Myometrial cell (primary cell): ENCODE data around the gene IGFBPL1. TPM values are rescaled to one million over a fixed set of nuclear protein-coding genes. Genes with fewer than 3 reads are reported as not detected.

Source experiments
- total RNA-seq: library from RNA; depleted of rRNA; stranded (reverse); fragments of >200 nt; gene quantifications from 2 replicates; pipeline ENCODE4 v1.2.3, GENCODE V29; 2015

IGFBPL1 gene, protein sequence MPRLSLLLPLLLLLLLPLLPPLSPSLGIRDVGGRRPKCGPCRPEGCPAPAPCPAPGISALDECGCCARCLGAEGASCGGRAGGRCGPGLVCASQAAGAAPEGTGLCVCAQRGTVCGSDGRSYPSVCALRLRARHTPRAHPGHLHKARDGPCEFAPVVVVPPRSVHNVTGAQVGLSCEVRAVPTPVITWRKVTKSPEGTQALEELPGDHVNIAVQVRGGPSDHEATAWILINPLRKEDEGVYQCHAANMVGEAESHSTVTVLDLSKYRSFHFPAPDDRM
- not detected in 2 replicates for total RNA-seq

DNA sequence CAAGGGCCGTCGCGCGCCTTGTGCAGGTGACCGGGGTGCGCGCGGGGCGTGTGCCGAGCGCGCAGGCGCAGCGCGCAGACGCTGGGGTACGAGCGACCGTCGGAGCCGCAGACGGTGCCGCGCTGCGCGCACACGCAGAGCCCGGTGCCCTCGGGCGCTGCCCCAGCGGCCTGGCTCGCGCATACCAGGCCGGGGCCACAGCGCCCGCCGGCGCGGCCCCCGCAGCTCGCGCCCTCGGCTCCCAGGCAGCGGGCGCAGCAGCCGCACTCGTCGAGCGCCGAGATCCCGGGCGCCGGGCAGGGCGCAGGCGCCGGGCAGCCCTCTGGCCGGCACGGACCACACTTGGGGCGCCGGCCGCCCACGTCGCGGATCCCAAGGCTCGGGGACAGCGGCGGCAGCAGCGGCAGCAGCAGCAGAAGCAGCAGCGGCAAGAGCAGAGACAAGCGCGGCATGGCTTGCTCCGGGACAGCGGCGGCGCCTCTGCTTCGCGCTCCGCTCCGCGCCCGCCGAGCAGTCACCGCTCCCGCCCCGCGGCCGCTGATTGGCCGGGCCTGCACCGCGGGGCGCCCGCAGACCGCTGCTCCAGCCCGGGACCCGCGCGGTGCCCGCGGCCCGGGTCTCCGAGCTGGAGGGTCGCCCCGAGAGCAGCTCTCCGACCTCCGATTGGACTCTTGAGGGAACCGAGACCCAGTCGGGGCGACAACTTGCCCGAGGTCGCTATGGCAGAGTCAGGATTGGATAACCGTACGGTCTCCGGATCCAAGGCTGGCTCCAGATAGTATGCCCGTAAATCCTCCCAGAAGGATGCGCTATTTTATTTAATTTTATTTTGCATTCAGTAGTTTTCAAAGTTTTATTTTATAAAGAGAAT is at the start of gene IGFBPL1:
IGFBPL1 (minus strand) TSS at position 482 of the 871 bp plus-strand sequence; CDS start at position 452, 30 bp downstream.

DNA sequence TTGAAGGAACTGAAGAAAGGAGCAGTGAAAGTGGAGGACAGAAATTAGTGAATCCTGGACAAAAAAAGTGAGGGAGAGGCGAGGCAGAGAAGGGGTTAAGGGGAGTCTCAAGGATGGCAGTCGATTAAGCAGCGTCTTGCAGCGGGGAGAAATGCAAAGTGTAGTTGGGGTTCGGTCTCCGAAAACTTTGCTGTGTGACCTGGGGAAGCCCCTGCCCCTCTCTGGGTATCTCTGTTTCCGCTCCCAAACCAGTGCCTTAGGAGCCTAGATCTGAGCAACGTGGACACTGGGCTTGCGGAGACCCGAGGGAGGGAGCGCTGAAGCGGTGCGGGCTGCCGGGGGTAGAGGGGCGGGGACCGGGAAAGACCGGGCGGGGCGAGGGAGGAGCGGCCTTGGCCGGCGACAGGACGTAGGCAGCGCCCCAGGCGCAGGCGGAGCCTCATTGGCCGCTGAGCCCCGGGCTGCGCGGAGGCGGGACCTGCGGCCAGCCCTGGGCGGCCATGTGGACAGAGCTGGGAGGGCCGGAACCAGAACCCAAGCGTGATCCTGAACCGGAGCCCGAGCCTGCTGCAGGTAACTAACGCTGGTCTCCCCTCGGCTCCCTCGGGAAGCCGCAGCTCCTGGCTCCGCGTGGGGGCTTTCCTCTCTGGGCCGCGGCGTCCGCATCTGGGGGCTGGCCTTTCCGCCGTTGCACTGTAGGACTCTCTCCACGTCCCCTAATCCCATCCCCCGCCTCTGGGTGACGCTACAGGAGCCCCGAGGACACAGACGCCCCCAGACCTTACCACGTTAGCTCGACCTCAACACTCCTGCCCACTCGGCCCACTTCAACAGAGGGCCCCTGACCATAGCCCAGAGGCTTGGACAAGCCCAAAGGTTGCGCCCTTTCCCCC is 31.8 kb downstream of the IGFBPL1 start, which contains the start of gene ALDH1B1:
ALDH1B1 (plus strand) TSS at position 468 of the 893 bp plus-strand sequence. CDS start 3,047 bp downstream, outside the sequence.

Other genes with a start within 250 kb of the IGFBPL1 start
- 28.2 and 35.7 TPM in 2 replicates for gene ALDH1B1, start 31.8 kb downstream of the IGFBPL1 start, total RNA-seq
- not detected in 2 replicates for gene ANKRD18A, start 196.1 kb upstream of the IGFBPL1 start, total RNA-seq